ENCODE results near the gene ETF1. TPM values are rescaled to one million over a fixed set of nuclear protein-coding genes. Genes with fewer than 3 reads are reported as not detected.

Gene ETF1
- total and polyA plus RNA-seq, 9 of the 15 experiments (the other 6 are each of a cell fraction or from before 2014, with no cell fraction given): 53.7 to 209 (median 164) TPM

DNA sequence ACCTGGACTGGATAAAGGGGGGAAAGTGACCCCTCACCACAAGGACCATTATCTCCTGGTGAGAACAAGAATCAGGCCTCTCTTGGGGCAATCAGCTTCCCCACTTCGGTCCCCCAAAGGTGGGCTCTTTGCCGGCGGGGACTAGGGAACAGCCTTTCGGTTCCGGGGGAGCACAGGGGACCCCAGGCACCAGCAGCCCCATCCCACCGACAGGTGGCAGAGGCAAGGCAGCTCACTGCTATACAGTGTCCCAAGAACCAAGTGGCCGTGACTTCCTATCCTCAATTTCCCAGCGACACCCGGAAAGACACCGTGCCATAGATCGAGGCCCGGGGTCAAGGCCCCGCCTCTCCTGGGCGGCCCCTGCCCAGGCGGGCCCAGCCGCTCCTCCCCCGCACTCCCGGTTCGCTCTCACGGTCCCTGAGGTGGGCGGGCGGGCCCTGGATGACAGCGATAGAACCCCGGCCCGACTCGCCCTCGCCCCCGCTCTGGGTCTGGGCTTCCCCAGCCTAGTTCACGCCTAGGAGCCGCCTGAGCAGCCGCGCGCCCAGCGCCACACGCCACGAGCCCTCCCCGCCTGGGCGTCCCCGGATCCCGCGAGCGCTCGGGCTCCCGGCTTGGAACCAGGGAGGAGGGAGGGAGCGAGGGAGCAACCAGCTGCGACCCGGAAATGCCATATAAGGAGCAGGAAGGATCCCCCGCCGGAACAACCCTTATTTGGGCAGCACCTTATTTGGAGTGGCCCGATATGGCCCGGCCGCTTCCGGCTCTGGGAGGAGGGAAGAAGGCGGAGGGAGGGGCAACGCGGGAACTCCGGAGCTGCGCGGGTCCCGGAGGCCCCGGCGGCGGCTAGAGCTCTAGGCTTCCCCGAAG lies 78.4 kb downstream of the ETF1 start (continued):
- TF ChIP-seq LARP7 (IDR thresholded peaks at IDR 0.05): no peak
- TF ChIP-seq, protein P1, sequence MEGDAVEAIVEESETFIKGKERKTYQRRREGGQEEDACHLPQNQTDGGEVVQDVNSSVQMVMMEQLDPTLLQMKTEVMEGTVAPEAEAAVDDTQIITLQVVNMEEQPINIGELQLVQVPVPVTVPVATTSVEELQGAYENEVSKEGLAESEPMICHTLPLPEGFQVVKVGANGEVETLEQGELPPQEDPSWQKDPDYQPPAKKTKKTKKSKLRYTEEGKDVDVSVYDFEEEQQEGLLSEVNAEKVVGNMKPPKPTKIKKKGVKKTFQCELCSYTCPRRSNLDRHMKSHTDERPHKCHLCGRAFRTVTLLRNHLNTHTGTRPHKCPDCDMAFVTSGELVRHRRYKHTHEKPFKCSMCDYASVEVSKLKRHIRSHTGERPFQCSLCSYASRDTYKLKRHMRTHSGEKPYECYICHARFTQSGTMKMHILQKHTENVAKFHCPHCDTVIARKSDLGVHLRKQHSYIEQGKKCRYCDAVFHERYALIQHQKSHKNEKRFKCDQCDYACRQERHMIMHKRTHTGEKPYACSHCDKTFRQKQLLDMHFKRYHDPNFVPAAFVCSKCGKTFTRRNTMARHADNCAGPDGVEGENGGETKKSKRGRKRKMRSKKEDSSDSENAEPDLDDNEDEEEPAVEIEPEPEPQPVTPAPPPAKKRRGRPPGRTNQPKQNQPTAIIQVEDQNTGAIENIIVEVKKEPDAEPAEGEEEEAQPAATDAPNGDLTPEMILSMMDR (IDR thresholded peaks at IDR 0.05 in 2 of 3, conservative IDR thresholded peaks at IDR 0.05 in 1 of 3; ENCODE audit: insufficient read depth in 2 of 3, low read depth in 1 of 3, low read length in 3 of 3): peak in 1 of 3 experiments; percentile 19; a peak in 3 of 6 replicates
- TF ChIP-seq SETDB1 (IDR thresholded peaks at IDR 0.05; ENCODE audit: low read length): no peak
- TF ChIP-seq KAT8 (IDR thresholded peaks at IDR 0.05; ENCODE audit: low read depth): no peak
- TF ChIP-seq ZNF143 (CRISPR knock-in tag; IDR thresholded peaks at IDR 0.05): peak; percentile 63; the same call in 1 of the 2 replicates
- peak; percentile 77; the same call in 1 of the 2 replicates for TF ChIP-seq PHF21A (IDR thresholded peaks at IDR 0.05; ENCODE audit: borderline replicate concordance, low read depth)
- TF ChIP-seq, protein P2, sequence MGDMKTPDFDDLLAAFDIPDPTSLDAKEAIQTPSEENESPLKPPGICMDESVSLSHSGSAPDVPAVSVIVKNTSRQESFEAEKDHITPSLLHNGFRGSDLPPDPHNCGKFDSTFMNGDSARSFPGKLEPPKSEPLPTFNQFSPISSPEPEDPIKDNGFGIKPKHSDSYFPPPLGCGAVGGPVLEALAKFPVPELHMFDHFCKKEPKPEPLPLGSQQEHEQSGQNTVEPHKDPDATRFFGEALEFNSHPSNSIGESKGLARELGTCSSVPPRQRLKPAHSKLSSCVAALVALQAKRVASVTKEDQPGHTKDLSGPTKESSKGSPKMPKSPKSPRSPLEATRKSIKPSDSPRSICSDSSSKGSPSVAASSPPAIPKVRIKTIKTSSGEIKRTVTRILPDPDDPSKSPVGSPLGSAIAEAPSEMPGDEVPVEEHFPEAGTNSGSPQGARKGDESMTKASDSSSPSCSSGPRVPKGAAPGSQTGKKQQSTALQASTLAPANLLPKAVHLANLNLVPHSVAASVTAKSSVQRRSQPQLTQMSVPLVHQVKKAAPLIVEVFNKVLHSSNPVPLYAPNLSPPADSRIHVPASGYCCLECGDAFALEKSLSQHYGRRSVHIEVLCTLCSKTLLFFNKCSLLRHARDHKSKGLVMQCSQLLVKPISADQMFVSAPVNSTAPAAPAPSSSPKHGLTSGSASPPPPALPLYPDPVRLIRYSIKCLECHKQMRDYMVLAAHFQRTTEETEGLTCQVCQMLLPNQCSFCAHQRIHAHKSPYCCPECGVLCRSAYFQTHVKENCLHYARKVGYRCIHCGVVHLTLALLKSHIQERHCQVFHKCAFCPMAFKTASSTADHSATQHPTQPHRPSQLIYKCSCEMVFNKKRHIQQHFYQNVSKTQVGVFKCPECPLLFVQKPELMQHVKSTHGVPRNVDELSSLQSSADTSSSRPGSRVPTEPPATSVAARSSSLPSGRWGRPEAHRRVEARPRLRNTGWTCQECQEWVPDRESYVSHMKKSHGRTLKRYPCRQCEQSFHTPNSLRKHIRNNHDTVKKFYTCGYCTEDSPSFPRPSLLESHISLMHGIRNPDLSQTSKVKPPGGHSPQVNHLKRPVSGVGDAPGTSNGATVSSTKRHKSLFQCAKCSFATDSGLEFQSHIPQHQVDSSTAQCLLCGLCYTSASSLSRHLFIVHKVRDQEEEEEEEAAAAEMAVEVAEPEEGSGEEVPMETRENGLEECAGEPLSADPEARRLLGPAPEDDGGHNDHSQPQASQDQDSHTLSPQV (IDR thresholded peaks at IDR 0.05): no peak
- TF ChIP-seq MEF2A (IDR thresholded peaks at IDR 0.05; ENCODE audit: control insufficient read depth, low read depth, low read length): no peak
- TF ChIP-seq ZNF764 (CRISPR knock-in tag; IDR thresholded peaks at IDR 0.05; ENCODE audit: low read depth): 0 out of 2 replicates have a peak, but pooled peaks have one; percentile 19
- TF ChIP-seq, protein P3, sequence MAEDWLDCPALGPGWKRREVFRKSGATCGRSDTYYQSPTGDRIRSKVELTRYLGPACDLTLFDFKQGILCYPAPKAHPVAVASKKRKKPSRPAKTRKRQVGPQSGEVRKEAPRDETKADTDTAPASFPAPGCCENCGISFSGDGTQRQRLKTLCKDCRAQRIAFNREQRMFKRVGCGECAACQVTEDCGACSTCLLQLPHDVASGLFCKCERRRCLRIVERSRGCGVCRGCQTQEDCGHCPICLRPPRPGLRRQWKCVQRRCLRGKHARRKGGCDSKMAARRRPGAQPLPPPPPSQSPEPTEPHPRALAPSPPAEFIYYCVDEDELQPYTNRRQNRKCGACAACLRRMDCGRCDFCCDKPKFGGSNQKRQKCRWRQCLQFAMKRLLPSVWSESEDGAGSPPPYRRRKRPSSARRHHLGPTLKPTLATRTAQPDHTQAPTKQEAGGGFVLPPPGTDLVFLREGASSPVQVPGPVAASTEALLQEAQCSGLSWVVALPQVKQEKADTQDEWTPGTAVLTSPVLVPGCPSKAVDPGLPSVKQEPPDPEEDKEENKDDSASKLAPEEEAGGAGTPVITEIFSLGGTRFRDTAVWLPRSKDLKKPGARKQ (CRISPR knock-in tag; IDR thresholded peaks at IDR 0.05): no peak
- no peak for TF ChIP-seq OTX1 (CRISPR knock-in tag; IDR thresholded peaks at IDR 0.05)
- no peak for TF ChIP-seq SRSF3 (IDR thresholded peaks at IDR 0.05; ENCODE audit: insufficient read depth, low read length)
- TF ChIP-seq PCBP2 (IDR thresholded peaks at IDR 0.05; ENCODE audit: low read depth, low read length, poor library complexity, severe bottlenecking): no peak
- TF ChIP-seq RBM39 (optimal IDR thresholded peaks at IDR 0.05; ENCODE audit: low read depth, low read length): no peak
- TF ChIP-seq L3MBTL2 (IDR thresholded peaks at IDR 0.05): peak; percentile 84
- no peak for TF ChIP-seq SLC30A9 (CRISPR knock-in tag; IDR thresholded peaks at IDR 0.05)
